ENCODE measurements around the gene ZNF330. TPM values are rescaled to one million over a fixed set of nuclear protein-coding genes. Genes with fewer than 3 reads are reported as not detected.

ZNF330 gene
- polyA plus RNA-seq, 1 experiment = 47.4 TPM

- ChIA-PET POLR2A (no interaction called here), CTCF (no interaction called here)
- DNase-seq (ENCODE audit: low read depth, low spot score) = no peak
Measured at GRCh38 chr4:141244419-141244818, 23.7 kb downstream of the ZNF330 start.

DNA sequence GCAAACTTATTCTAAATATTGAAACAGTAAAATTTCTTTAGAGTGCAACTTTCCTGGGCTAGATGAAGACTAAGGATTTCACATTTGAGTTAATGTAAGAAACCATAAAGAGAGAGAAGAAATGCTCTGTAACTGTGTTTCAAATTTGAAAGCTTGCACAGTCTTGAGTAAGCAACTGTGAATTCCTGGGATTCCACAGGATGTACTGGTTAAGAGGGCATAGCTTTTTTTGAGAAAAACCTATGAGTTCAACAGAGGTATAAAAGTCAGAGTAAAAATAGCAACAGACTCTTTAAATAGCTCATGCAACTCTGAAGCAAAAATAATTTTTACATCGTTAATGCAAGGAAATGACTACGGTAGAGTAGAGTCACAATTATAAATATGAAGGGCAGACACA lies 25.5 kb downstream of the ZNF330 start:
- Histone ChIP-seq H3K9me3 (ENCODE audit: control insufficient read depth, insufficient read depth, low read length) (no peaks in the 10 kb centered on the region), H3K4me3 (ENCODE audit: low read depth, low read length) (no peak overlapping the region), H3K27ac (ENCODE audit: low read depth, low read length) (no peak overlapping the region), H3K27me3 (ENCODE audit: control insufficient read depth, insufficient read depth, low read length) (no peaks in the 10 kb centered on the region)
- TF ChIP-seq, protein P1, sequence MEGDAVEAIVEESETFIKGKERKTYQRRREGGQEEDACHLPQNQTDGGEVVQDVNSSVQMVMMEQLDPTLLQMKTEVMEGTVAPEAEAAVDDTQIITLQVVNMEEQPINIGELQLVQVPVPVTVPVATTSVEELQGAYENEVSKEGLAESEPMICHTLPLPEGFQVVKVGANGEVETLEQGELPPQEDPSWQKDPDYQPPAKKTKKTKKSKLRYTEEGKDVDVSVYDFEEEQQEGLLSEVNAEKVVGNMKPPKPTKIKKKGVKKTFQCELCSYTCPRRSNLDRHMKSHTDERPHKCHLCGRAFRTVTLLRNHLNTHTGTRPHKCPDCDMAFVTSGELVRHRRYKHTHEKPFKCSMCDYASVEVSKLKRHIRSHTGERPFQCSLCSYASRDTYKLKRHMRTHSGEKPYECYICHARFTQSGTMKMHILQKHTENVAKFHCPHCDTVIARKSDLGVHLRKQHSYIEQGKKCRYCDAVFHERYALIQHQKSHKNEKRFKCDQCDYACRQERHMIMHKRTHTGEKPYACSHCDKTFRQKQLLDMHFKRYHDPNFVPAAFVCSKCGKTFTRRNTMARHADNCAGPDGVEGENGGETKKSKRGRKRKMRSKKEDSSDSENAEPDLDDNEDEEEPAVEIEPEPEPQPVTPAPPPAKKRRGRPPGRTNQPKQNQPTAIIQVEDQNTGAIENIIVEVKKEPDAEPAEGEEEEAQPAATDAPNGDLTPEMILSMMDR (IDR thresholded peaks at IDR 0.05; ENCODE audit: low read depth, low read length) = no peak
- ChIA-PET POLR2A (interaction anchor here (0.9 kb wide), 1 partner anchor 16 kb away, joined by 3 read pairs; no protein-coding TSS in a partner anchor), CTCF (interaction anchor here (1.0 kb wide), 1 partner anchor 61 kb away, joined by 3 read pairs; no protein-coding TSS in a partner anchor)
- peak; percentile 34 for DNase-seq (ENCODE audit: low read depth, low spot score)

More at GRCh38 chr4:141244419-141244818, 23.7 kb downstream of the ZNF330 start:
- Histone ChIP-seq H3K27ac (ENCODE audit: low read depth, low read length) (no peak overlapping the region), H3K27me3 (ENCODE audit: control insufficient read depth, insufficient read depth, low read length) (no peaks in the 10 kb centered on the region), H3K4me3 (ENCODE audit: low read depth, low read length) (no peak overlapping the region), H3K9me3 (ENCODE audit: control insufficient read depth, insufficient read depth, low read length) (no peaks in the 10 kb centered on the region)
- TF ChIP-seq, protein P1 (IDR thresholded peaks at IDR 0.05; ENCODE audit: low read depth, low read length) = no peak

- no peak for DNase-seq (ENCODE audit: low read depth, low spot score)
- no peaks in the 10 kb centered on the region for H3K27me3 ChIP-seq (ENCODE audit: control insufficient read depth, insufficient read depth, low read length)
- POLR2A ChIA-PET = interaction anchor here (0.9 kb wide), 1 partner anchor 15 kb away, joined by 3 read pairs; no protein-coding TSS in a partner anchor
- H3K27ac ChIP-seq (ENCODE audit: low read depth, low read length) = no peak overlapping the region
- H3K4me3 ChIP-seq (ENCODE audit: low read depth, low read length) = no peak overlapping the region
- H3K9me3 ChIP-seq (ENCODE audit: control insufficient read depth, insufficient read depth, low read length) = no peaks in the 10 kb centered on the region
- CTCF ChIA-PET = interaction anchor here (1.0 kb wide), 1 partner anchor 60 kb away, joined by 3 read pairs; no protein-coding TSS in a partner anchor
- TF ChIP-seq, protein P1 (IDR thresholded peaks at IDR 0.05; ENCODE audit: low read depth, low read length) = no peak
Measured at GRCh38 chr4:141246683-141247429, 26.2 kb downstream of the ZNF330 start.

DNA sequence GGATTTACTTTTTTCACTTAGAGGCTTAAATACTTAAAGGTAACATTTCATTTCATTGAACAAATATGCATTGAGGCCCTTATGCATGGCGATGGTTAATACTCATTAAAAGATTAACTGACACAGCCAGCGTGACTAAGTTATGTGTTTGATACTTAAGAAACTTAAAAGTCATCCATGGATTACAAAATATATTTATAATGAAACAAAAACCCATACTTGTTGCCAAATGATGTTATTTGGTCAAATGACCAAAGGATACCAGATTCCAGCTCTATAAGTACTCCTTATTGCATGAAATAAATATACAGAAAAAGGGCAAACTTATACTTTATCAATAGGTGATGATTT lies 26.7 kb downstream of the ZNF330 start:
- Histone ChIP-seq H3K9me3 (ENCODE audit: control insufficient read depth, insufficient read depth, low read length) (no peaks in the 10 kb centered on the region), H3K27me3 (ENCODE audit: control insufficient read depth, insufficient read depth, low read length) (no peaks in the 10 kb centered on the region), H3K4me3 (ENCODE audit: low read depth, low read length) (no peak overlapping the region), H3K27ac (ENCODE audit: low read depth, low read length) (no peak overlapping the region)
- no peak for DNase-seq (ENCODE audit: low read depth, low spot score)
- ChIA-PET CTCF (no interaction called here), POLR2A (no interaction called here)
- TF ChIP-seq, protein P1 (IDR thresholded peaks at IDR 0.05; ENCODE audit: low read depth, low read length) = no peak

DNA sequence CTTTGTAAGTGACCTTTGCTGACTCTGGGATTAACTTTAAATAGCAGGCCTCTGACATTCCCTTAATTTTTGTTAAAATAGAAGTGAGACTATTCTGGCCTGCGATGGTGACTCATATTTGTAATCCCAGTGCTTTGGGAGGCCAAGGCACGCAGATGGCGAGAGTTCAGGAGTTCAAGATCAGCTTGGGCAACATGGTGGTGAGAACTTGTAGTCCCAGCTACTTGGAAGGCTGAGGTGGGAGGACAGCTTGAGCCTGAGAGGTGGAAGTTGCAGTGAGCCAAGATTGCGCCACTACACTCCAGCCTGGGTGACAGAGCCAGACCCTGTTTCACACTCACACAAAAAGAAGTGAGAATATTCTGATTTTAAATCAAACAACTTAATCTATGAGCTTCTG lies 27.3 kb downstream of the ZNF330 start:
- CTCF ChIA-PET = no interaction called here
- DNase-seq (ENCODE audit: low read depth, low spot score) = peak; percentile 20
- no peak overlapping the region for H3K27ac ChIP-seq (ENCODE audit: low read depth, low read length)
- H3K4me3 ChIP-seq (ENCODE audit: low read depth, low read length) = no peak overlapping the region
- H3K27me3 ChIP-seq (ENCODE audit: control insufficient read depth, insufficient read depth, low read length) = no peaks in the 10 kb centered on the region
- TF ChIP-seq, protein P1 (IDR thresholded peaks at IDR 0.05; ENCODE audit: low read depth, low read length) = no peak
- POLR2A ChIA-PET = no interaction called here
- H3K9me3 ChIP-seq (ENCODE audit: control insufficient read depth, insufficient read depth, low read length) = no peaks in the 10 kb centered on the region
